K562 treated with DMSO at 1 percent for 24 hours (cell line): ENCODE results near the gene USP21. TPM values are rescaled to one million over a fixed set of nuclear protein-coding genes. Genes with fewer than 3 reads are reported as not detected.

Experiments
- total RNA-seq: library from RNA; unstranded; fragments of 300-600 nt; gene quantifications from 2 replicates; pipeline ENCODE4 v1.2.3, GENCODE V29; 2022; ENCODE audit warnings: low read depth; ENCODE audit not compliant: insufficient read depth

USP21 gene, protein sequence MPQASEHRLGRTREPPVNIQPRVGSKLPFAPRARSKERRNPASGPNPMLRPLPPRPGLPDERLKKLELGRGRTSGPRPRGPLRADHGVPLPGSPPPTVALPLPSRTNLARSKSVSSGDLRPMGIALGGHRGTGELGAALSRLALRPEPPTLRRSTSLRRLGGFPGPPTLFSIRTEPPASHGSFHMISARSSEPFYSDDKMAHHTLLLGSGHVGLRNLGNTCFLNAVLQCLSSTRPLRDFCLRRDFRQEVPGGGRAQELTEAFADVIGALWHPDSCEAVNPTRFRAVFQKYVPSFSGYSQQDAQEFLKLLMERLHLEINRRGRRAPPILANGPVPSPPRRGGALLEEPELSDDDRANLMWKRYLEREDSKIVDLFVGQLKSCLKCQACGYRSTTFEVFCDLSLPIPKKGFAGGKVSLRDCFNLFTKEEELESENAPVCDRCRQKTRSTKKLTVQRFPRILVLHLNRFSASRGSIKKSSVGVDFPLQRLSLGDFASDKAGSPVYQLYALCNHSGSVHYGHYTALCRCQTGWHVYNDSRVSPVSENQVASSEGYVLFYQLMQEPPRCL
- total RNA-seq = 19.6 and 23.4 TPM in 2 replicates

DNA sequence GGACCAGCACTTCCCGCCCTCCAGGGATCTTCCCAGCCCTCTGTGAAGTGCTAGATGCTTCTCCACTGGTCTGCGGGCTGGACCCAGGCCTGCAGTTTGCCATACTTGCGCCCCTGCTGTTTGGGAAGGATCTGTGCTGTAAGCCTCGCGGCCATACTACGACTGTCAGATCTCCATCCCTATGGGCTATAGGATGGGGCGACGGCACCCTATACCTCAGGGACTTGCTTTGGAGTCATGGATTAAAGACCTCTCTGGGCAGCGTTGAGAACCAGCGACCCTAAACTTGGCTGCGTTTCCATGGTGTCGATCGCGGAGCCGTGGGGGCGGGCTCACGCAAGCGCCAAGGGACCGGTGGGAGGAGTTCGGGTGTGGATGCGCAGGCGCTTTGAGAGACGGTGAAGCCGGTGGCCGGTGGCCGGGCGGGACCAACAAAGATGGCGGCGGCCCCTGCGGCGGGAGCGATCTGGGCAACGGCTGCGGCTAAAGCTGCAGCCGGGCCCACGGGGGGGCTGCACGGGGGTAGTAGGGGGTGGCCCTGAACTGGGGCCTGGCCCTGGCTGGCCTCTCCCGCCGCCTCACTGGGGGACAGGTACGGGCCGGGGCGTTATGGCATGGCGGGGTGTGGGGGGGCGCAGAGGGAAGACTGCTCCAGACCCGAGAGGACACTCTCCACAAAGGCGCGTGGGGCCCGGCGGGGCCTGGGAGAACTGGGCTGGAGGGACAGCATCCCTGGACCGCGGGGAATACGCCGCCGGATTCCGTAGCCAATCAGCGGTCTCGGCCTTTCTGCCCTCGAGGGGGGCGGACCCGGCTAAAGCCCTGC, at the start of gene USP21:
USP21 (plus strand) TSS at position 414 of the 826 bp plus-strand sequence. CDS start 1,141 bp downstream, outside the sequence.

DNA sequence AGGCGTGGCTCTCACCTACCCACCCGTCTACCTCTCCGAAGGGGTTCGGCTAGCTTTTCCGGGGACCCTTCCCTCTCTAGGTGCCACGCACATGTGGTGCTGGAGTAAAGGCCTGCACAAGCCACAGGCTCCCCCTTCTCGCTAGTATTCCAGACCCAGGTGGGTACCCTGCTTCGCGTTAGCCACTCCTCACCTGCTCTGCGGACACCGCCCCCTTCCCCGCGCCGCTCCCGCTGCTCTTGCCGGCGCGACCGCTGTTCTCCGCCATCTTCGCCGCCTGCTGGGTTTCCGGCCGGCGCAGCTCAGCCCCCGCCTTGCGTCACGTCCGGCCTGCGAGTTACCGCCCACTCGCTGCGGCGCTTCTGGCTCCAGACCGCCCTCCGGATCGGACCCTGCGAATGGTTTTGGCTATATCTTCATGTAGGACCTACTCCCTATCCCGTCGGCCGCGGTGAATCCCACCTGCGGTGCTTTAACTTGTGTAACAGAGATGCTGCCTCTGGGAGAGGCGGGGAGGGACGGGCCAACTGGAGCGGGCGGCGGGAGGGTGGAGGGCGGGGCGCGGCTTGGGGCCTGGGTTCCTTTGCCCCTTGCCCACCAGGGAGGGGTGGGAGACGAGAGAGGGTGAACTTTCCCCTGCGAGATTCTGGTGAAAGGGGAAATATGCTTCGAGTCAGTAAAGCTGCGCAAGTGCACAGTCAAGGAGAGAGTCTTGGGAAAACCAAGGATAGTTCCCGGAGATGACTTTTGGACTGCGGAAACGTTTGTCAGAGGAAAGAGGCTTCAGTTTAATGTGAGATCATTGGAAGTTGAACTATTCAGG, 41.3 kb upstream of the USP21 start, which contains the start of the genes NIT1 and PFDN2:
NIT1 (plus strand) TSS at position 347 of the 823 bp plus-strand sequence; CDS start at position 419, 72 bp downstream.
PFDN2 (minus strand) TSS at position 279 of the 823 bp plus-strand sequence; CDS start at position 268, 11 bp downstream.

DNA sequence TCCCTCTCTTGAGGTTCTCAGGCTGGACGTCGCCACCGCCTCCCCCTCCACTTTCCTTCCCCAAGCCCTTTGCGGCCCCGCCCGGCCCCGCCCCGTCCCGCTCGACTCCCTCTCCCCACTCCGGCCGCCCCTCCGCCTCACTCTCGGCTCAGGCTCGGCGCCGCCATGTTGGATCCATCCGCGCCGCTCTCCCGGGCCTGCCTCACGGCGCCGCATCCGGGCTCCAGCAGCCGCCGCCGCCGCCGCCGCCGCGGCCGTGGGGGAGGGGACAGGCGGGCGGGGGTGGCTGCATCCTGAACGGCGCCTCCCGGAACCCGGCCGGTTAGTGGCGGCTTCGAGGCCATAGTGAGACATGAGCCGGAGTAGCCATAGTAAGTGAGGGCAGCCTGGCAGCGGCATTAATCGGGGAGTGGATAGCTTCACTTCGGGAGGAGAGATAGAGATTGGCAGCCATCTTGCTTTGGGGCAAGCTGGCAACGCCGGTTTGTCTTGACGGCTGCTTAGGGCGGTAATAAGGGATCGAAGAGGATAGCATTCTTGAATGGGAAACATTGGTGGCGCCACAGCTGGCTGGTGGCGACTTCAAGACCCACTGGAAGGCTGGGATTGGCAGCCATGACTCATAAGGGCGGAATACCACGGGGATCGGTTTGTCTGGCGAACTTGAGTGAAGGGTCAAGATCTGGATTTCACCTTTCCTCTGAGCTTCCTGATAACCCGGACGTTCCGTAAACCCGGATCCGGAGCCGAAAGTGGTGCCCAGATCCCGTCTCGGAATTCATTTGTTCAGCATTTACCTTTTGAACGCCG, 26.7 kb upstream of the USP21 start, which contains the start of gene DEDD:
DEDD (minus strand) TSS at position 258 of the 810 bp plus-strand sequence. CDS start 8,205 bp downstream, outside the sequence.

DNA sequence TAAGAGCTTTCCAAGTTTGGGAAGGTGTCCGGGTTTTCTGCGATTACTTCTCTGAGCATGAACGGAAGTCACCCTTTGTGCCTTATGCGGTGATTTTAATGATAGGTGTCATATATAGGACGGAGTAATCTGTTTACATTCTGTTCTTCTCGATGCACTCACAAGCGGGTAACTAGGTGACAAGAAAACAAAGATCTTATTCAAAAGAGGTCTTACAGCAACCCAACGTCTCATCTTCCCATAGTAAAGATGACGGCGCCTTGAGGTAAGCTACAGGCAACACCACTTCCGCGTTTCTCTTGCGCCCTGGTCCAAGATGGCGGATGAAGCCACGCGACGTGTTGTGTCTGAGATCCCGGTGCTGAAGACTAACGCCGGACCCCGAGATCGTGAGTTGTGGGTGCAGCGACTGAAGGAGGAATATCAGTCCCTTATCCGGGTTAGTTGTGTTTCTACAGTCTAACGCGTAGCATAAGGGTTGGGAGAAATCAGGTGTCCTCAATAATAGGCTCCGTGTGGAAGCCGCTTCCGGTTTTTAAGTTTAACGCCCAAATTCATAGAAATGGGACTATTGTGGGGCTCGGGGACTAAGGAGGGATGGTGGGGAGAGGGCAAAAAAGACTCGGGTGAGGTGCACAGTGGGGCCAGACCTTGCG, 5.5 kb upstream of the USP21 start, which contains the start of gene UFC1:
UFC1 (plus strand) TSS at position 297 of the 656 bp plus-strand sequence; CDS start at position 317, 20 bp downstream.

DNA sequence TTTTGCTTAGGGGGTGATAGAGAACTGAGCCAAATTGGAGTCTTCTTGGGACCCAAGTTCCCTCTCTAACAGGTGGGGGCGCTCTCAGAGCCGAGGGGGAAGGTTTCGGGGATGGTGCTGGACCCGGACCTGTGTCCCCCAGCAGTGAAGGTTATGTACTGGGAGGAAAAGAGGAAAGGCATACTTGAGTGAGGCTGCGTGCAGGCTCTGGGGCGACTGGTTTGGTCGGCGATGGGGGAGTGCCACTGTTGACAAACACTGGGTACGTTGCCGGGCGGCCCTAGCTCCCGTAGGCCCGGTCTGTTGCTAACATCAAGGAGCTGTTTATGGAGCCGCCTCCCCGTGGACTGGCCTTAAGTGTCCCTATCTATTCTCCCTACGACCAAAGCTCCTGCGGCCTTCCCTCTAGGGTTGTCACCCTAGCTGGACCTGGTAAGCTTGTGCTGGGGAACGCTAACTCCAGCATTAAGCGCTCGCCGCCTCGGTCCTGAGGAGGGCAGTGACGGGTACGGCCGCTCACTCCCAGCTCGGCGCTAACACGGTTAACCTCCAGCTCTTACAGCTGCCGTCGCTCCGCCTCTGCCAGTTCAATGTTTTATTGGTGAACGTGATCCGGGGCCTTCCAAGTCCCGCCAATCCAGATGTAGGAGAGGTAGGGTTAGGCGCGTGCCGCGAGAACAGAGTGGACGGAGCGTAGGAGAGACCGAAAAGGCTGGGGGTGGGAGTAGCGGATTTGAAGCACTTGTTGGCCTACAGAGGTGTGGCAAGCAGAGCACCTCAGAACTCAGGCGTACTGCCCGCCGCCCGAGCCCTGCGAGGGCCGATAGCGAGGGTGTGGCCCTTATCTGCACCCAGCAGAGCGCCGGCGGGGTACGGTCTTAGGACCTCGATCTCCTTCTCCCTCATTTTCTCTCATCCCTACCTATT, 6.7 kb downstream of the USP21 start, which contains the start of gene PPOX:
PPOX (plus strand) TSS at position 685 of the 927 bp plus-strand sequence. CDS start 422 bp downstream, outside the sequence.

DNA sequence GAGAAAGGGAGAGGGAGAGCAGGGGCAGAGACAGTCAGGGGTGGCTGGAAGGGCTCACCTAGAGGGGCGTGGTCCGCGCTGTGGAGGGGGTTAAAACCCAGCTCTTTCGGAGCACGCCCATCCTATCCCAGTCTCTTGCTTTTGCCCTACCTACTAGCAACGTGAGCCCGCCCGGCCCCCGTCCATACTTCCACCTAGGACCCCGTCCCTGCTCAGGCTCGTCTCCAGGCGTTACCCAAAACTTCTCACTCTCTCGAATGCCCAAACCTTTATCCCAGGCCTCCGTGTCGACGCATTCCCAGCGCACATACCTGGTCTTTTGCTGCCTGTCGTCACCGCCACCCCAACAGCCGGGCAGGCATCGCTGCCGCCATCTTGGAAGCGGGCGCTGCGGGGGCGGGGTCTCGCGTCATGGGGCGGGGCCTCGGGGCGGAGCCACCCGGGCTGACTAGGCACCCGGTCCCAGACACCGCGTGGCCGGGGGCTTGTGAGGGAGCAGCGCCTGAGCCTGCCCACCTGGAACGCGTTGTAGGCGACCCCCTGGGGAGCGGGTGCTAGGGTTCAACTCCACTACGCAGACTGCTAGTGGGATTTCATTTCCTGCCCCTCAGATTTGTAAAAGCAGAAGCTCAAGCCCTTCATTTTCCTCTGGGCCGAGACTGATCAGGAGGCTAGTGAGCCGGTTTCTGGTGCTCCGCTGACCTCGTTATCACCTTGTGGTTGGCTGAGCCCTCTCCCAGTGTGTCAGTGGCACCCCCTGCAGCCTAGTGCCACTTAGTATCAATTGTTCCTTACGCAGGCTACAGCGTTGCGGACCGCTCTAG, 18.0 kb downstream of the USP21 start, which contains the start of gene B4GALT3:
B4GALT3 (minus strand) TSS at position 396 of the 824 bp plus-strand sequence. CDS start 1,447 bp downstream, outside the sequence.

DNA sequence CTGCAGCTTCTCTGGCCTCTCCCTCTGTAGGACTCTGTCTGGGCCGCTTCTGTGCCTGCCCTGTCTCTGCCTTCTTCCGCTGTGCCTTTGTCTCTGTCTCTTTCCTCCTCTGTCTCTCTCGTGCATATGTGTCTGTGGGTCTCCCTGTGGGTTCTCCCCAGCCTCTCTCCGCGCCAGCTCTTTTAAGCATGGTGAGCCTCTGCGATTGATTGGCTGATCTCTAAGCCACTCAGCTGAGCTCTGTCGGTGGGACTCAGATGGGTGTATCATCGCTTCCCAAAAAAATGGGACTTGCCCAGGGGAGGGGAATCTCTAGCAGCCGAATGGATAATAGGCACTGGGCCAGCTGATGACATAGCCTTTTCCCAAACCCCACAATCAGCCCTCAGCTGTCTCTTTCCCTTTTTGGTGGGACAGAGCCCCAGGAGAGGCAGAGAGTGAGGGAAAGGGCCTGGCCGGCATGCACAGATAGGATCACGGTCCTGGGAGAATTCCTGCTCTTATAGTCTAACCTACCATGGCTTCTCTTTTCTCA, 39.7 kb downstream of the USP21 start, which contains the start of gene ADAMTS4:
ADAMTS4 (minus strand) TSS at position 158 of the 535 bp plus-strand sequence. CDS start 427 bp downstream, outside the sequence.

DNA sequence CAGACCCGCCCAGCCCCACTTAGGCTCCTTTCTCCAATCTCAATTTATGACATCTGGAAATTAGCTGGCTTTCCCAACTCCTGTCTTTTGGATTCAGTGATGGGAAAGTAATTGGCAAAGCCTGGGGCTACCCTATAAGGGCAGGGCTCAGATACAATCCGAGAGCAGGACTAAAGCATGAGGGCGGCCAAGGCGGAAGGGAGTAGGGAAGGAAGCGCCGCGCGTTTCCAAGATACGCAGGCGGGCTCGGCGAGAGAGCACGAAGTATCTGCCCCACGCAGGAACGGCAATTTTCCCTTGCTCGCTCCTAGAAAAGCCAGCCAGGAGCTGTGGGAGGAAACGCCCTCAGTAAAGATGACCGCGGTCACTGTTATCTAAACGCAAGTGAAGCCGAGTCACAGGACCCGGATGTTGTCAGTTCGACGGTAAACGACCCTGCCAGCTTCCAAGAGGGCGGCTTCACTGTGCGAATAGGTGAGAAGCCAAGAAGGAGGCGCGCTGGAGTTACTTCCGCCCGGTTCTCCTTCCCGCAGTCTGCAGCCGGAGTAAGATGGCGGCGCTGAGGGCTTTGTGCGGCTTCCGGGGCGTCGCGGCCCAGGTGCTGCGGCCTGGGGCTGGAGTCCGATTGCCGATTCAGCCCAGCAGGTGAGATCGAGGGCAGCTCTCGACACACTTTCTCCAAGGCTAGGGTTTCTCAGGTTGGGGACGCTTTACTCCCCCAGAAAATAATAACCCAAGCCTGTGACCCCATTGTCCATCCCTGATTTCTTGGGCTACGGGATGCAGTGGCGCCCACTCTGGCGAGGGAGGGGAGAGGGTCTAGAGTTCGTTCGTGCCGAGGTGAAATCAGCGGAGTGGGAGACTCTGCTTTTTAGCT, 42.8 kb downstream of the USP21 start, which contains the start of gene NDUFS2:
NDUFS2 (plus strand) TSS at position 532 of the 877 bp plus-strand sequence; CDS start at position 551, 19 bp downstream.

DNA sequence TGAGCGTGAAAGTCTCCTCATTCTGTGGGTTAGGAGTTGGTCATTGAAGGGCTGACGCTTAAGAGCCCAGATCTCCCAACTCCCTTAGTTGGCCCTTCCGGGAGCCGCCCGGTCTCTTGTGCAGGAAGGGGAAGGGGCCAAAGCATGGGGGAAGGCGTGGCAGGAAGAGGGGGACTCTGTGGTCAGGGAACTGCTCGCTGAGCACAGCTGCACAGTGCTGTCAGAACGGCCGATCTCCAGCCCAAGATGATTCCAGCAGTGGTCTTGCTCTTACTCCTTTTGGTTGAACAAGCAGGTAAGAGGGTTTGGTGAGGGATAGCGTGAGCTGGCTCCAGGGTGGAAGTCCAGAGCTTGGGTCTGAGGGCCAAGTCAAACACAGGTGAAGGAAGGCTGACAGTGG, 55.8 kb downstream of the USP21 start, which contains the start of gene FCER1G:
FCER1G (plus strand) TSS at position 220 of the 400 bp plus-strand sequence; CDS start at position 247, 27 bp downstream.

Other genes starting within 250 kb of the USP21 start
- gene ITLN2, start 204.7 kb upstream of the USP21 start, total RNA-seq = not detected in 2 replicates
- gene F11R, start 138.3 kb upstream of the USP21 start, total RNA-seq = 44.7 and 49.1 TPM in 2 replicates
- gene TSTD1, start 120.5 kb upstream of the USP21 start, total RNA-seq = not detected in 2 replicates
- gene USF1, start 113.5 kb upstream of the USP21 start, total RNA-seq = 61.4 and 67.8 TPM in 2 replicates
- 0.14 and 0.21 TPM in 2 replicates for gene ARHGAP30, start 89.6 kb upstream of the USP21 start, total RNA-seq
- gene NECTIN4, start 69.9 kb upstream of the USP21 start, total RNA-seq = not detected in 2 replicates
- not detected in 2 replicates for gene KLHDC9, start 61.1 kb upstream of the USP21 start, total RNA-seq
- gene PFDN2, start 41.5 kb upstream of the USP21 start, total RNA-seq = 154 and 160 TPM in 2 replicates
- 44.0 and 47.1 TPM in 2 replicates for gene NIT1, start 41.4 kb upstream of the USP21 start, total RNA-seq
- 37.3 and 40.2 TPM in 2 replicates for gene DEDD, start 26.8 kb upstream of the USP21 start, total RNA-seq
- gene UFC1, start 5.5 kb upstream of the USP21 start, total RNA-seq = 79.8 and 89.5 TPM in 2 replicates
- 43.4 and 44.1 TPM in 2 replicates for gene PPOX, start 6.9 kb downstream of the USP21 start, total RNA-seq
- gene B4GALT3, start 18.0 kb downstream of the USP21 start, total RNA-seq = 77.4 and 78.2 TPM in 2 replicates
- gene ADAMTS4, start 39.6 kb downstream of the USP21 start, total RNA-seq = 1.3 and 2.1 TPM in 2 replicates
- 86.9 and 97.5 TPM in 2 replicates for gene NDUFS2, start 42.9 kb downstream of the USP21 start, total RNA-seq
- gene FCER1G, start 55.8 kb downstream of the USP21 start, total RNA-seq = 2.4 TPM in 1 of 2 replicates, not detected in the other
- gene APOA2, start 64.1 kb downstream of the USP21 start, total RNA-seq = not detected in 2 replicates
- gene TOMM40L, start 66.6 kb downstream of the USP21 start, total RNA-seq = 18.4 and 18.8 TPM in 2 replicates
- gene NR1I3, start 78.7 kb downstream of the USP21 start, total RNA-seq = 0.82 and 0.86 TPM in 2 replicates
- not detected in 2 replicates for gene PCP4L1, start 99.2 kb downstream of the USP21 start, total RNA-seq
- 6.4 and 6.8 TPM in 2 replicates for gene MPZ, start 150.5 kb downstream of the USP21 start, total RNA-seq
- 132 and 172 TPM in 2 replicates for gene SDHC, start 154.9 kb downstream of the USP21 start, total RNA-seq
- gene CFAP126, start 208.4 kb downstream of the USP21 start, total RNA-seq = not detected in 2 replicates